Measurements from ENCODE around the gene DEPP1. TPM values are rescaled to one million over a fixed set of nuclear protein-coding genes. Genes with fewer than 3 reads are reported as not detected.

DEPP1 gene, protein sequence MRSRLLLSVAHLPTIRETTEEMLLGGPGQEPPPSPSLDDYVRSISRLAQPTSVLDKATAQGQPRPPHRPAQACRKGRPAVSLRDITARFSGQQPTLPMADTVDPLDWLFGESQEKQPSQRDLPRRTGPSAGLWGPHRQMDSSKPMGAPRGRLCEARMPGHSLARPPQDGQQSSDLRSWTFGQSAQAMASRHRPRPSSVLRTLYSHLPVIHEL
- polyA plus RNA-seq = 4.3 and 5.2 TPM in 2 replicates
- polyA minus RNA-seq = 9.5 and 10.4 TPM in 2 replicates

- H3K79me2 ChIP-seq (replicated peaks; ENCODE audit: insufficient read depth, low read length) = no peaks in the 10 kb centered on the region
- peak within 1 kb of the TSS; percentile 60 for H3K4me3 ChIP-seq (ENCODE audit: low read length)
- TF ChIP-seq RAD21 (conservative IDR thresholded peaks at IDR 0.05) (no peak), EP300 (conservative IDR thresholded peaks at IDR 0.05; ENCODE audit: poor library complexity, severe bottlenecking) (peak; percentile 83), TAF1 (IDR thresholded peaks at IDR 0.05; ENCODE audit: low read depth) (no peak), SMC3 (conservative IDR thresholded peaks at IDR 0.05; ENCODE audit: poor library complexity) (peak; percentile 26), POLR2AphosphoS5 (IDR thresholded peaks at IDR 0.05) (peak; percentile 95)
- TF ChIP-seq, protein P1, sequence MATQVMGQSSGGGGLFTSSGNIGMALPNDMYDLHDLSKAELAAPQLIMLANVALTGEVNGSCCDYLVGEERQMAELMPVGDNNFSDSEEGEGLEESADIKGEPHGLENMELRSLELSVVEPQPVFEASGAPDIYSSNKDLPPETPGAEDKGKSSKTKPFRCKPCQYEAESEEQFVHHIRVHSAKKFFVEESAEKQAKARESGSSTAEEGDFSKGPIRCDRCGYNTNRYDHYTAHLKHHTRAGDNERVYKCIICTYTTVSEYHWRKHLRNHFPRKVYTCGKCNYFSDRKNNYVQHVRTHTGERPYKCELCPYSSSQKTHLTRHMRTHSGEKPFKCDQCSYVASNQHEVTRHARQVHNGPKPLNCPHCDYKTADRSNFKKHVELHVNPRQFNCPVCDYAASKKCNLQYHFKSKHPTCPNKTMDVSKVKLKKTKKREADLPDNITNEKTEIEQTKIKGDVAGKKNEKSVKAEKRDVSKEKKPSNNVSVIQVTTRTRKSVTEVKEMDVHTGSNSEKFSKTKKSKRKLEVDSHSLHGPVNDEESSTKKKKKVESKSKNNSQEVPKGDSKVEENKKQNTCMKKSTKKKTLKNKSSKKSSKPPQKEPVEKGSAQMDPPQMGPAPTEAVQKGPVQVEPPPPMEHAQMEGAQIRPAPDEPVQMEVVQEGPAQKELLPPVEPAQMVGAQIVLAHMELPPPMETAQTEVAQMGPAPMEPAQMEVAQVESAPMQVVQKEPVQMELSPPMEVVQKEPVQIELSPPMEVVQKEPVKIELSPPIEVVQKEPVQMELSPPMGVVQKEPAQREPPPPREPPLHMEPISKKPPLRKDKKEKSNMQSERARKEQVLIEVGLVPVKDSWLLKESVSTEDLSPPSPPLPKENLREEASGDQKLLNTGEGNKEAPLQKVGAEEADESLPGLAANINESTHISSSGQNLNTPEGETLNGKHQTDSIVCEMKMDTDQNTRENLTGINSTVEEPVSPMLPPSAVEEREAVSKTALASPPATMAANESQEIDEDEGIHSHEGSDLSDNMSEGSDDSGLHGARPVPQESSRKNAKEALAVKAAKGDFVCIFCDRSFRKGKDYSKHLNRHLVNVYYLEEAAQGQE (IDR thresholded peaks at IDR 0.05; ENCODE audit: borderline replicate concordance) = peak; percentile 53
- TF ChIP-seq, protein P2, sequence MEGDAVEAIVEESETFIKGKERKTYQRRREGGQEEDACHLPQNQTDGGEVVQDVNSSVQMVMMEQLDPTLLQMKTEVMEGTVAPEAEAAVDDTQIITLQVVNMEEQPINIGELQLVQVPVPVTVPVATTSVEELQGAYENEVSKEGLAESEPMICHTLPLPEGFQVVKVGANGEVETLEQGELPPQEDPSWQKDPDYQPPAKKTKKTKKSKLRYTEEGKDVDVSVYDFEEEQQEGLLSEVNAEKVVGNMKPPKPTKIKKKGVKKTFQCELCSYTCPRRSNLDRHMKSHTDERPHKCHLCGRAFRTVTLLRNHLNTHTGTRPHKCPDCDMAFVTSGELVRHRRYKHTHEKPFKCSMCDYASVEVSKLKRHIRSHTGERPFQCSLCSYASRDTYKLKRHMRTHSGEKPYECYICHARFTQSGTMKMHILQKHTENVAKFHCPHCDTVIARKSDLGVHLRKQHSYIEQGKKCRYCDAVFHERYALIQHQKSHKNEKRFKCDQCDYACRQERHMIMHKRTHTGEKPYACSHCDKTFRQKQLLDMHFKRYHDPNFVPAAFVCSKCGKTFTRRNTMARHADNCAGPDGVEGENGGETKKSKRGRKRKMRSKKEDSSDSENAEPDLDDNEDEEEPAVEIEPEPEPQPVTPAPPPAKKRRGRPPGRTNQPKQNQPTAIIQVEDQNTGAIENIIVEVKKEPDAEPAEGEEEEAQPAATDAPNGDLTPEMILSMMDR (IDR thresholded peaks at IDR 0.05; ENCODE audit: poor library complexity, severe bottlenecking) = peak; percentile 46
- peak within 1 kb of the TSS; percentile 53 for H2AFZ ChIP-seq (ENCODE audit: low read depth, low read length)
- no peaks in the 10 kb centered on the region for H3K9me3 ChIP-seq (ENCODE audit: low read length)
- peak within 1 kb of the TSS; percentile 65 for H3K9ac ChIP-seq (ENCODE audit: low read length)
- H3K27ac ChIP-seq (ENCODE audit: low read length) = peak within 1 kb of the TSS; percentile 79
- no peaks in the 10 kb centered on the region for H3K9me2 ChIP-seq (ENCODE audit: insufficient read depth, low read length)
- no peaks in the 10 kb centered on the region for H3F3A ChIP-seq (ENCODE audit: insufficient read depth, low read length, poor library complexity, severe bottlenecking)
- peak within 1 kb of the TSS; percentile 77 for H3K4me2 ChIP-seq (ENCODE audit: low read length)
- H3K36me3 ChIP-seq (ENCODE audit: insufficient read depth, low read length) = no peaks in the 10 kb centered on the region
- no peaks in the 10 kb centered on the region for H3K27me3 ChIP-seq (ENCODE audit: insufficient read depth, low read depth, low read length)
- H4K20me1 ChIP-seq (ENCODE audit: insufficient read depth) = no peaks in the 10 kb centered on the region
These were observed at the start of gene DEPP1 for GRCh38 chr10:44978570-44979280. DEPP1 (minus strand) TSS chr10:44978809; CDS start chr10:44978030, 779 bp downstream.

GRCh38 chr10:45023426-45023825 is 44.8 kb upstream of the DEPP1 start:
- no peak overlapping the region for H3K4me2 ChIP-seq (ENCODE audit: low read length)
- no peaks in the 10 kb centered on the region for H3K79me2 ChIP-seq (replicated peaks; ENCODE audit: insufficient read depth, low read length)
- no peak overlapping the region for H3K27ac ChIP-seq (ENCODE audit: low read length)
- TF ChIP-seq POLR2AphosphoS5 (IDR thresholded peaks at IDR 0.05) = no peak
- no peak for TF ChIP-seq TAF1 (IDR thresholded peaks at IDR 0.05; ENCODE audit: low read depth)
- TF ChIP-seq MXI1 (conservative IDR thresholded peaks at IDR 0.05; ENCODE audit: poor library complexity, severe bottlenecking) = no peak
- no peak for TF ChIP-seq SMC3 (conservative IDR thresholded peaks at IDR 0.05; ENCODE audit: poor library complexity)
- TF ChIP-seq, protein P1 (IDR thresholded peaks at IDR 0.05; ENCODE audit: borderline replicate concordance) = no peak
- no peak for TF ChIP-seq EP300 (conservative IDR thresholded peaks at IDR 0.05; ENCODE audit: poor library complexity, severe bottlenecking)
- TF ChIP-seq EZH2 (IDR thresholded peaks at IDR 0.05; ENCODE audit: borderline replicate concordance, insufficient read depth, low read length, poor library complexity, severe bottlenecking) = no peak
- TF ChIP-seq RAD21 (conservative IDR thresholded peaks at IDR 0.05) = no peak
- TF ChIP-seq, protein P2 (IDR thresholded peaks at IDR 0.05; ENCODE audit: poor library complexity, severe bottlenecking) = no peak
- no peak overlapping the region for H3K4me3 ChIP-seq (ENCODE audit: low read length)
- H2AFZ ChIP-seq (ENCODE audit: low read depth, low read length) = no peak overlapping the region
- H3K9ac ChIP-seq (ENCODE audit: low read length) = no peak overlapping the region
- no peaks in the 10 kb centered on the region for H3K9me2 ChIP-seq (ENCODE audit: insufficient read depth, low read length)
- no peaks in the 10 kb centered on the region for H4K20me1 ChIP-seq (ENCODE audit: insufficient read depth)
- H3F3A ChIP-seq (ENCODE audit: insufficient read depth, low read length, poor library complexity, severe bottlenecking) = no peaks in the 10 kb centered on the region
- H3K9me3 ChIP-seq (ENCODE audit: low read length) = peaks cover 4% of the 10 kb centered on the region
- no peaks in the 10 kb centered on the region for H3K27me3 ChIP-seq (ENCODE audit: insufficient read depth, low read depth, low read length)
- no peaks in the 10 kb centered on the region for H3K36me3 ChIP-seq (ENCODE audit: insufficient read depth, low read length)
